ENCODE measurements around the gene NPTXR. TPM values are rescaled to one million over a fixed set of nuclear protein-coding genes. Genes with fewer than 3 reads are reported as not detected.
A peak's percentile ranks its signal among the peaks of the same experiment; 100 is the strongest.
"Not testable (repeated sequence)": the region's sequence is repeated elsewhere in the genome, so short reads cannot be mapped to it uniquely, and the experiment has no call there.

NPTXR gene
- total and polyA plus RNA-seq, 4 donors = 6.1 to 21.9 (median 13.9) TPM

DNA sequence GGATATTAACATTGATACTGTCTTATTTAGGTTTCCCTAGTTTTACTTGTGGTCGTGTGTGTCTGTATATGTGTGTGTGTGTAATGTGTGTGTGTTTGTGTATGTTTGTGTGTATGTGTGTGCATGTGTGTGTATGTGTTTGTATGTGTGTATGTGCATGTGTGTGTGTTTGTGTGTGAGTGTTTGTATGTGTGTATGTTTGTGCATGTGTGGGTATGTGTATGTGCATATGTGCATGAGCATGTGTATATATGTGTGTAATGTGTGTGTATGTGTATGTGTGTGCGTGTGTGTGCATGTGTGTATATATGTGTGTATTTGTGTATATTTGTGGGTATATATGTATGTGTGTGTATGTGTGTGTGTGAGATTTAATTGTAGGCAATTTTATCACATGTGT is 32.6 kb downstream of the NPTXR start:
- H3K4me3 ChIP-seq (ENCODE audit: low read length in 2 of 2) = no peak overlapping the region
- H3K36me3 ChIP-seq (ENCODE audit: control insufficient read depth in 1 of 2, insufficient read depth in 2 of 2, low read length in 1 of 2) = no peaks in the 10 kb centered on the region
- ATAC-seq (ENCODE audit: low FRiP score) = no peak
- 81 to 84% methylated on average over 2 of the region's 2 CpGs for WGBS, 2 donors
- H3K27ac ChIP-seq (ENCODE audit: low read depth in 1 of 2, low read length in 2 of 2) = no peak overlapping the region
- H3K4me1 ChIP-seq (ENCODE audit: control insufficient read depth in 1 of 2, insufficient read depth in 2 of 2, low read length in 2 of 2) = no peaks in the 10 kb centered on the region
- intact Hi-C loops (cut with DNase I) = no loop called here
- no peak for DNase-seq
- no peaks in the 10 kb centered on the region for H3K9me3 ChIP-seq (ENCODE audit: control insufficient read depth, low read length)
- no peaks in the 10 kb centered on the region for H3K27me3 ChIP-seq (ENCODE audit: control insufficient read depth in 1 of 2, insufficient read depth in 2 of 2, low read length in 1 of 2)

DNA sequence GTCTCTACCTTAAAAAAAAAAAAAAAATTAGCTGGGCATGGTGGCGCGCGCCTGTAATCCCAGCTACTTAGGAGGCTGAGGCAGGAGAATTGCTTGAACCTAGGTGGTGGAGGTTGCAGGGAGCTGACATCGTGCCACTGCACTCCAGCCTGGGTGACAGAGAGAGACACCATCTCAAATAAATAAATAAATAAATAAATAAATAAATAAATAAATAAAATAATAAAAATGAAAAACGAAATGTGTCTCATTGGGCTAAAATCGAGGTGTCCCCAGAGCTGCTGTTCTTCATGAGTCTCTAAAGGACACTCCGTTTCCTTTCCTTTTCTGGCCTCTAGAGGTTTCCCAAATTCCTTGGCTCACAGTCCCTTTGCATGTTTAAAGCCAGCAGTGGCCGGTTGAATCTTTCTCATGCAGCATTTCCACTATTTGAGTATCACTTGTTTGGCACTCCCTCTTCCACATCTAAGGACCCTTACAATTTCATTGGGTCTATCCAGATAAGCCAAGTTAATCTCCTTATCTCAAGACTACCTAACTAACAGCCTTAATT is 38.7 kb downstream of the NPTXR start:
- WGBS, 2 donors = 63 to 64% methylated on average over 8 of the region's 8 CpGs
- H3K9me3 ChIP-seq (ENCODE audit: control insufficient read depth, low read length); H3K4me1 ChIP-seq (ENCODE audit: control insufficient read depth in 1 of 2, insufficient read depth in 2 of 2, low read length in 2 of 2); intact Hi-C loops (cut with DNase I); H3K27me3 ChIP-seq (ENCODE audit: control insufficient read depth in 1 of 2, insufficient read depth in 2 of 2, low read length in 1 of 2); H3K36me3 ChIP-seq (ENCODE audit: control insufficient read depth in 1 of 2, insufficient read depth in 2 of 2, low read length in 1 of 2); H3K4me3 ChIP-seq (ENCODE audit: low read length in 2 of 2); H3K27ac ChIP-seq (ENCODE audit: low read depth in 1 of 2, low read length in 2 of 2); ATAC-seq (ENCODE audit: low FRiP score); DNase-seq: not testable (repeated sequence)

DNA sequence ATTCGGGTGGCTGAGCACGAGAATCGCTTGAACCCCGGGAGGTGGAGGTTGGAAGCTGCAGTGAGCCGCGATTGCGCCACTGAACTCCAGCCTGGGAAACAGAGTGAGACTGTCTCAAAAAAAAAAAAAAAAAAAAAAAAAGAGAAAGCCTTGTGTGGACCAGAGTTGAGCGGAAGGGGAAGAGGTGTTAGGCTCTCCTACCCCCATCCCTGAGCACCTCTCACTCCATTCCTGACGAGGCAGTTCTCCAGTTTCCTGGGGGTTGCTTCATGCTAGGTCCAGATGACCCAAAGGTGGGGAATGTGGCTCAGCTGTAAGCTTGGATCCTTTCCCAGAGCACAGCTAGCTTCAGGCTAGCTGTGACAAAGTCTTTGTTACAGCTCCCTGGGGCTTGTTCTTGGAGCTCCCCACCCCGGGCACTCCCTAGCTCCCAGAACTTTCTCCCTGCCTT is 41.1 kb downstream of the NPTXR start:
- no peak overlapping the region for H3K27ac ChIP-seq (ENCODE audit: low read depth in 1 of 2, low read length in 2 of 2)
- 29 to 36% methylated on average over 10 of the region's 10 CpGs for WGBS, 2 donors

DNA sequence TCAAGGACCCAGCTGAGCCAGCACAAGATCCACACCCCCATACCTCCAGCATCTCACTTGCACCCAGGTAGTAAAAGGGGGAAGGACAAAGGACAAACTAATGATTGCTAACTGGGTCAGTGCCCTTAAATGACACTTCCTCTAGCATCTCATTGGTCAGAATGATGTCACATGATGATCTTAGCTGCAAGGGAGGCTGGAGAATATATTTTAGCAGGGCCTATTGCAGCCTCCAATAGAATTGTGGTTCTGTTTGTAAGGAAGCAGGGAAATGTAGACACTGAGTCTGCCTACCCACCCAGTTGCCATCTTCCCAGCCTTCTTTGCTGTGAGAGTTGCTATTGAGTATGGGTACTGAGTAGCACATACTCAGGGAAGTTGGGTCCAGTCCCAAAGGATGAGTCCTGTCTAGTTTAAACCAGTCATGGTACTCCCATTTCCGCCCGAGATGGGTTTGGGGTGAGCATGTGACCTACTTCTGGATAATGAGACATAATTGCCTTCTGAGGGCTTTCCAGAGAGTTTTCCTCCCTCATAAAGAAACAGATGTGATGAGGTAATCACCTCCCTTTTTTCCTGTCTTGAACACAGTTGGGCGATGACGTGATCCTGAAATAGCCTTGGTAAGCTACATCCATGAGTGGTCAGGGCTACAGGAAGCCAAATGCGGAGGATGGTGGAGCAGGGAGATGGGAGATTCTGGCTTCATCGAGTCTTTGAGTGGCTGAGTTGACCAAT is 44.4 kb downstream of the NPTXR start:
- no peaks in the 10 kb centered on the region for H3K4me1 ChIP-seq (ENCODE audit: control insufficient read depth in 1 of 2, insufficient read depth in 2 of 2, low read length in 2 of 2)
- intact Hi-C loops (cut with DNase I) = no loop called here
- H3K27ac ChIP-seq (ENCODE audit: low read depth in 1 of 2, low read length in 2 of 2) = no peak overlapping the region
- WGBS, 2 donors = 89 to 92% methylated on average over 6 of the region's 6 CpGs
- no peak overlapping the region for H3K4me3 ChIP-seq (ENCODE audit: low read length in 2 of 2)
- peaks cover 6% of the 10 kb centered on the region for H3K9me3 ChIP-seq (ENCODE audit: control insufficient read depth, low read length)
- ATAC-seq (ENCODE audit: low FRiP score) (no peak), DNase-seq (no peak)
- no peaks in the 10 kb centered on the region for H3K36me3 ChIP-seq (ENCODE audit: control insufficient read depth in 1 of 2, insufficient read depth in 2 of 2, low read length in 1 of 2)
- no peaks in the 10 kb centered on the region for H3K27me3 ChIP-seq (ENCODE audit: control insufficient read depth in 1 of 2, insufficient read depth in 2 of 2, low read length in 1 of 2)

More for the DNA sequence above, 41.1 kb downstream of the NPTXR start:
- DNase-seq = peak in 1 of 2 donors; percentile 71
- H3K4me3 ChIP-seq (ENCODE audit: low read length in 2 of 2) = no peak overlapping the region
- no peaks in the 10 kb centered on the region for H3K4me1 ChIP-seq (ENCODE audit: control insufficient read depth in 1 of 2, insufficient read depth in 2 of 2, low read length in 2 of 2)
- peaks cover 6% of the 10 kb centered on the region for H3K9me3 ChIP-seq (ENCODE audit: control insufficient read depth, low read length)
- no peaks in the 10 kb centered on the region for H3K27me3 ChIP-seq (ENCODE audit: control insufficient read depth in 1 of 2, insufficient read depth in 2 of 2, low read length in 1 of 2)
- intact Hi-C loops (cut with DNase I) = no loop called here
- peak; percentile 73 for ATAC-seq (ENCODE audit: low FRiP score)
- H3K36me3 ChIP-seq (ENCODE audit: control insufficient read depth in 1 of 2, insufficient read depth in 2 of 2, low read length in 1 of 2) = no peaks in the 10 kb centered on the region

DNA sequence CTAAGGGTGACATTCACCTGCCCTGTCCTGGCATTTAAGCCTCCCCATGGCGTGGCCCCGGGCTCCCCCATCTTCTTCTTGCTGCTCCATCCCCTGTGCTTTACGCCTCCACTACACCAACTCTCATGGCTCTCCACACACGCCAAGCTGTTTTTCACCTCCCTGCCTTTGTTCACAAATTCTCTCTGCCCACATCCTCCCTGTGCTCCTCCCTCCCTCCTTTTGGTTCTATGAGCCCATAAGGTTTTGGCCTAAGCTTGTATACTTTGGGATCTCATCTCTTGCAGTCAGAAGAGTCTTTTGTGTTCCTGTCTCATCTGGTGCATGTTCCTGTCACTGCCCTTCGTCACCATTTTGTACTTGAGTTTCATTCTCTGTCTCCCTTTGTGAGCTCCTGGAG is 45.3 kb downstream of the NPTXR start:
- WGBS, 2 donors = 74 to 78% methylated on average over 5 of the region's 5 CpGs
- no peaks in the 10 kb centered on the region for H3K4me1 ChIP-seq (ENCODE audit: control insufficient read depth in 1 of 2, insufficient read depth in 2 of 2, low read length in 2 of 2)
- ATAC-seq (ENCODE audit: low FRiP score) (no peak), DNase-seq (no peak)
- no peaks in the 10 kb centered on the region for H3K36me3 ChIP-seq (ENCODE audit: control insufficient read depth in 1 of 2, insufficient read depth in 2 of 2, low read length in 1 of 2)
- intact Hi-C loops (cut with DNase I) = no loop called here
- no peaks in the 10 kb centered on the region for H3K27me3 ChIP-seq (ENCODE audit: control insufficient read depth in 1 of 2, insufficient read depth in 2 of 2, low read length in 1 of 2)
- no peak overlapping the region for H3K4me3 ChIP-seq (ENCODE audit: low read length in 2 of 2)
- peaks cover 6% of the 10 kb centered on the region for H3K9me3 ChIP-seq (ENCODE audit: control insufficient read depth, low read length)
- no peak overlapping the region for H3K27ac ChIP-seq (ENCODE audit: low read depth in 1 of 2, low read length in 2 of 2)

DNA sequence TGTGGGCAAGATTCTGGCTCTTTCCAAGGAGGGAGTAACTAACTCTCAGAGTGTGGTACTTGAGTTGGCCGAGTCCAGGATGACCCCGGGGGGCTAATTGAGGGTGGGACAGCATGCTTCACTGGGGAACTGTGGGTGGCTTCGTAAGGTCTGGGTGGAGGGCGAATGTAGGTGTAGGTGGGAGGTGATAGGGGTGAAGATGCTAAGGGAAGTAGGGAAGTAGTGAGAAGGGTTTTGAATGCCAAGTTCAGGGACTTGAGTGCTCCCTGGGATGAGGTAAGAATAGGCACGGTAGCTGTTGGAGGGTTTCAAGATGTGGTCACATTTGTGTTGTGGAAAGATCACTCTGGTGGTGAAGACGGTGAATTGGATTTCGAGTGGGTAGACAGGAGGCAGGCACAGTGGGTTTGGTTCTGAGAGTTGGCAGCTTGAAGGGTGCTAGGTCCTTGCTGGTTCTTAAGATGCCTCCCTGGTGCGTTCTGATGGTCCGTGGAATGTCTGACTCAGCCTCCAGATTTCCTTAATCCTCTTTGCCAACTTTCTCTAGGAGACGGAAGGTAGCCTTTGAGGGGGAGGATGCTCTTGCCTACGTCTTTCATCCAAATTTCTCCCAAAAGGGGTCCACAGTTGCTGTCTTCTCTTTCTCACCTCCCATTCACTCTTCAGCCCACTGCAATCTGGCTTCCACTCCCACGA is 47.4 kb downstream of the NPTXR start:
- H3K4me3 ChIP-seq (ENCODE audit: low read length in 2 of 2) = no peak overlapping the region
- no peaks in the 10 kb centered on the region for H3K27me3 ChIP-seq (ENCODE audit: control insufficient read depth in 1 of 2, insufficient read depth in 2 of 2, low read length in 1 of 2)
- intact Hi-C loops (cut with DNase I) = no loop called here
- no peak overlapping the region for H3K27ac ChIP-seq (ENCODE audit: low read depth in 1 of 2, low read length in 2 of 2)
- no peak for DNase-seq
- no peaks in the 10 kb centered on the region for H3K36me3 ChIP-seq (ENCODE audit: control insufficient read depth in 1 of 2, insufficient read depth in 2 of 2, low read length in 1 of 2)
- H3K4me1 ChIP-seq (ENCODE audit: control insufficient read depth in 1 of 2, insufficient read depth in 2 of 2, low read length in 2 of 2) = no peaks in the 10 kb centered on the region
- no peak for ATAC-seq (ENCODE audit: low FRiP score)
- 78 to 80% methylated on average over 12 of the region's 12 CpGs for WGBS, 2 donors
- H3K9me3 ChIP-seq (ENCODE audit: control insufficient read depth, low read length) = peaks cover 6% of the 10 kb centered on the region

DNA sequence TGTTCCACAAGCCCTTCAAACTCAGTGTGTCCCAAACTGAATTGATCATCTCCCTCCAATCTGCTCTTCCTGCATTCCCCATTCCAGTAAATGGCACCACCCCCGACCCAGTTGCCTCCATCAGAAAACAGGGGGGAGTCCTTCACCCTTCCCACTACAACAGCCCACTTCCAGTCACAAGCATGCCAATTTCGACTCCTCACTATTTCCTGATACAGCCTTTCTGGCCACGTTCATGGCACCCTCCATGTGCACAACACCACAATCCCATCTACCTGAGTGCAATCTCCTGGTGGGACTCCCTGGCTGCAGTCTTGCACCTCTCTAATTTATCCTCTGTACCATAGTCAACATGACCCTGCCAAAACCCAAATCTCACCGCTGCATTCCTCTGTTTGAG is 48.3 kb downstream of the NPTXR start:
- intact Hi-C loops (cut with DNase I) = no loop called here
- Histone ChIP-seq H3K36me3 (ENCODE audit: control insufficient read depth in 1 of 2, insufficient read depth in 2 of 2, low read length in 1 of 2) (no peaks in the 10 kb centered on the region), H3K4me1 (ENCODE audit: control insufficient read depth in 1 of 2, insufficient read depth in 2 of 2, low read length in 2 of 2) (no peaks in the 10 kb centered on the region), H3K9me3 (ENCODE audit: control insufficient read depth, low read length) (peaks cover 6% of the 10 kb centered on the region), H3K4me3 (ENCODE audit: low read length in 2 of 2) (no peak overlapping the region), H3K27ac (ENCODE audit: low read depth in 1 of 2, low read length in 2 of 2) (no peak overlapping the region), H3K27me3 (ENCODE audit: control insufficient read depth in 1 of 2, insufficient read depth in 2 of 2, low read length in 1 of 2) (no peaks in the 10 kb centered on the region)
- DNase-seq (no peak), ATAC-seq (ENCODE audit: low FRiP score) (no peak)
- WGBS, 2 donors = 66 to 75% methylated on average over 4 of the region's 4 CpGs

DNA sequence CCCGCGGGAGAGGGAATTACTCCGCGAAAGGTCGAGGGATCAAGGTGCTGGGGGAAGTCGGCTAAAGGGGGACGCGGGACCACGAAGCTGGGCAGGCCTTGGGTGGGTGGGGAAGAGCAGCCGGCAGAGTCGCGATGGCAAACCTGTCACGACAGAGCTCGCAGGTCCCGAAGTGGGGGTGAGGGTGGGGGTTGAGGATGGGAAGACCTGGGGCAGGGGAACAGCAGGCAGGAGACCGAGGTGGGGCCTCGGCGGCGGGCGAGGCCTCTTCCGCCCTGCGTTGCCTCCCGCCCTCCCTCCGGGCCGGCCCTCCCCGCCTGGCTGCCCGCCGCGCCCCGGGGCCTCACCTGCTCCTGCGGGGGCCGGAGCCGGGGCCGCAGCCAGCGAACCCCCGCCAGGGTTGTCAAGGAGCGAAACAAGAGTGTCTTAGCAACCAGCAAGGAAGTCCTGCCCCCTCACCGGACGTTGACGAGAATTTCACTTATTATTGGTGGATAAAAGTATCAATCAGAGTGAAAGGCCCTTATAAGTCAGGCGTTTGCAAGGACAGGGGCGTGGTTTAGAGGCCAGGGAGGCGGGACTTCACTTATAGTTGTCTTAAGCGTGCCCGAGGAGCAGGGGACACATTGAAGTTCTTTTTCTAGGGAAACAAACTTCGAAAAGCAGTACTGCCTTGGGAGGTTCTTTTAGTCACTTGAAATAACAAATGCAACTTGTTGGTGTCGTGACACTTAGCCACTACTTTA is 49.9 kb downstream of the NPTXR start, which contains the start of gene DNAL4:
TSS of gene DNAL4 (minus strand) at position 423 of the 746 bp plus-strand sequence. CDS start 11,412 bp downstream, outside the sequence.
- peak; percentile 95 to 98 for DNase-seq
- H3K4me3 ChIP-seq (ENCODE audit: low read length in 2 of 2) = peak within 1 kb of the TSS; percentile 92 to 97
- H3K27me3 ChIP-seq (ENCODE audit: control insufficient read depth in 1 of 2, insufficient read depth in 2 of 2, low read length in 1 of 2) = no peaks in the 10 kb centered on the region
- 1% methylated on average over 43 to 47 of the region's 47 CpGs for WGBS, 2 donors
- peaks cover 0 to 2% of the 10 kb centered on the region in 2 donors for H3K4me1 ChIP-seq (ENCODE audit: control insufficient read depth in 1 of 2, insufficient read depth in 2 of 2, low read length in 2 of 2)
- intact Hi-C loops (cut with DNase I) = loop anchor here in 1 of 2 donors (5.0 kb wide), 2 partner anchors 37 to 48 kb away; partner anchors contain the start of genes NPTXR and SUN2
- peak; percentile 96 for ATAC-seq (ENCODE audit: low FRiP score)
- no peaks in the 10 kb centered on the region for H3K36me3 ChIP-seq (ENCODE audit: control insufficient read depth in 1 of 2, insufficient read depth in 2 of 2, low read length in 1 of 2)
- peak within 1 kb of the TSS in 1 of 2 donors; percentile 37 for H3K27ac ChIP-seq (ENCODE audit: low read depth in 1 of 2, low read length in 2 of 2)
- H3K9me3 ChIP-seq (ENCODE audit: control insufficient read depth, low read length) = peaks cover 2% of the 10 kb centered on the region
